HG03135 (cell line): ENCODE results near the gene STAP1.

Experiments used
- ATAC-seq: cut with Tn5 transposase; IDR thresholded peaks from one replicate; pipeline ENCODE4 v1.9.1; 2021; ENCODE audit warnings: mild to moderate bottlenecking, moderate library complexity; ENCODE audit not compliant: unreplicated experiment

The STAP1 gene

DNA sequence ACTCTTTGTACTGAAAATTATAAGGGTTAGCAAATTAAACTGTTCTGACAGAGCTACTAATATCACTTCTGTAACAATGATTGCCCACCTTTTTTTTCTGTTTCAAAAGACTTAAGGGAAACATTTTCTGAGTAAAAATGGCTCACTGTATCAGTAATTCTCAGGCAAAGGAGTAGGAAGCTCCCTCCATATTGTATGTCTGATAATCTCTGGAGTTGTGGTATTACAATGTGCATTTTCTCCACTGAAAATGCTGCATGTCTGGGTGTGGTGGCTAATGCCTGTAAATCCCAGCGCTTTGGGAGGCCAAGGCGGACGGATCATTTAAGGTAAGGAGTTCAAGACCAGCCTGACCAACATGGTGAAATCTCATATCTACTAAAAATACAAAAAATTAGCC lies 4.4 kb upstream of the STAP1 start:
- no peak for ATAC-seq

DNA sequence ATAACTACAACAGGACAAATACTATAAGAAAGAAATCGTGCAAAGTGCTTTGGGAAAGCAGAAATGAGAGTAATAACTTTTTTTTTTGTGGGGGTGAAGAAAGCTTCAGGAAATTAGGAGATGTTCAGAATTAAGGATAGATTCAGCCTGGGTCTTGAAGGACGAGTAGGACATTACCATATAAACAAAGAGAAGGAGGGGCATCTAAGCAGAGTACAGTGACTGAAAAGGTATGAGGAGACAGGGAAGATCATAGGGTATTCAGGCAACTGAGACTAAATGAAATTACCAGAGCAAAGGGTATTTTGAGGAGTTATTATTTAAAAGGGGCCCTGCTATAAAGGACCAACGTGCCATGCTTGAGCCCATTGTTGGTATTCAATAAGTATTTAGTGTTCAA lies 3.1 kb upstream of the STAP1 start:
- no peak for ATAC-seq

DNA sequence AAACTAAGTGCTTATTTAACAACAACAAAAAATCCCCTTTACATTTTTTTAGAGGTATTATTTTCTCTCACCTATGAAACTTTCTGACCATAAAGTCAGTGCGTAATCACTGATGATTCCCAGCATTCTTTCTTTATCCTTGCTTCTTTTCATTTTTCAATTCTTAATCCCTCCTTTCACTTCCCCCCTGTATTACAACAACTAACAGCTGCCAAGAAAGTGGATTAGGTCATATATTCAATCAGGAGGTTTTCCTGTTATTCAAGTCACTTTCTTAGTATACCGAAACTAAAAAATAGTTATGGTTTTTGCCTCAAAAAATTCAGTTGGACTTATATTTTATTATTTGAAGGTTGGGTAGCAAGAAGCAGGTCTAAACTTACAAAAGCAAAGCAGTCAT lies 2.1 kb upstream of the STAP1 start:
- ATAC-seq, result no peak

DNA sequence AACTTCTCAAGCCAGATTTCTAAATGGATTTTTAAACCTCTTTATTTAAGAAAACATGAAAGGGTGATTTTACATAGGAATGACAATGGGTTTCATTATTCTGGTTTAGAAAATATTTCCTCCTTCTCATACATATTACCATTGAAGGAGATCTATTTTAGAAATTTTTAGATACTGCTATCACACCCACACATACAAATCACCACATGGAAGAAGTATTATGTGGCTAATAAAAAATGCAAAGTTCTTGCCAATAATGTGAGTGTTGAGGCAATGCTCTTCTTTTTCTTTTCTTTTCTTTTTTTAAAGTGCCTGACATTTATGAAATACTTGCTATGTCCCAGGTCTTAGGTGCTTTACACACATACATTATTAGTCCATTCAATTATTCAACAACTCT lies 6.8 kb downstream of the STAP1 start:
- no peak for ATAC-seq

DNA sequence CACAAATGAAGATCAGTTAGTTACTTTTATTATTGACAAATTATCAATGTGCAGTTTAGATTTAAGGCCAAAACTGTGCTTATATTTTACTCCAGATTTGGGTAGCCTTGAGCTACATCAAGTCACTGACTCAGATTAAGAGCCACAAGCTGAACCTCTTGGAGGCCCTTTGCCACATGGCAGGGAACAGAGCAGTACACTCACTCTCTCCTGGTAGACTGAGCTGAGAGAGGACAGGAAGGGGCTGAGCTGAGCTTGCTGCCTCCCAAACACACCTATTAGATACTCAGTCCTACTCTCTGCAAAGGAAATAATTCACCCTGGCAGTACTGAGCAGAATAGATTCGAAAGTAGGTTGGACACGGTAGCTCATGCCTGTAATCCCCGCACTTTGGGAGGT lies 7.8 kb downstream of the STAP1 start:
- no peak for ATAC-seq

DNA sequence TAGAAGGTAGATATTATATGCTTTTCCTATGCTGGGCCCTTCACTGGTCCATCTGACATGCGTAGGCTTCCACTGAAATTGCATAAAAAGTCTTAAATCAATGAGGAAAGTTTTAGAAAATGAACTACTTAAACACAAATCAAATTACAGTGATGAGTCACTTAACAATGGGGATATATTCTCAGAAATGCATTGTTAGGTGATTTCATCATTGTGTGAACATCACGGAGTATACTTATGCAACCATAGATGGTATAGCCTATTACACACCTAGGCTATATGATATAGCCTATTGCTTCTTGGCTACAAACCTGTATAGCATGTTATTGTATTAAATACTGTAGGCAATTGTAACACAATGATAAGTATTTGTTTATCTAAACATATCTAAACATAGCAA lies 10.3 kb downstream of the STAP1 start:
- no peak for ATAC-seq

DNA sequence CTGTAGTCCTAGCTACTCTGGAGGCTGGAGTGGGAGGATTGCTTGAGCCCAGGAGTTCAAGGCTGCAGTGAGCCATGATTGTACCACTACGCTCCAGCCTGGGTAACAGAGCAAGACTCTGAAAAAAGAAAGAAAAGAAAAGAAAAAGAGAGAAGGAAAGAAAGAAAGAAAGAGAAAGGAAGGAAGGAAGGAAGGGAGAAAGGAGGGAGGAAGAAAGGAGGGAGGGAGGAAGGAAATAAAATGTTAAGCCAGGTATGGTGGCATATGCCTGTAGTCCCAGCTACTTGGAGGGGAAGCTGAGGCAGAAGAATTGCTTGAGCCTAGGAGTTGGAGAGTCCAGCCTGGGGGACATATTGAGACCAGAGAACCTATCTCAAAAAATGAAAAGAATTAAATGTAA lies 12.0 kb downstream of the STAP1 start:
- no peak for ATAC-seq

DNA sequence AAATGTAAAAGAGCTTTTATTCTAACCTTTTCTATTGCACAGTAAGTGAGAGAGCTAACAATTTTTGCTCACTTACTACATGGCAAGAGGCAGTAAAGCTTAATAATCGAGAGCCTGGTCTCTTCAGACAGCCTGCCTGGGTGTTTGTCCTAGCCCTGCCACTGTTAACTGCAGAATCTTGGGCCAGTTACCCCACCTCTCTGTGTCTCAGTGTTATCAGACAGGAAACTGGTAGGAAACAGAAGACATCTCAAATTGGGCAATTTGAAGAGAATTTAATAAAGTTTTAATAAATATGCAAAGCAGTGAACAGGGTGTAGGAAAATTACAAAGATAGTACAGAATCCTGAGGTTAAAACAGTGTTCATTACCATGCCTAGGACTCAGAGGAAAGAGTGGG lies 13.4 kb downstream of the STAP1 start:
- no peak for ATAC-seq

DNA sequence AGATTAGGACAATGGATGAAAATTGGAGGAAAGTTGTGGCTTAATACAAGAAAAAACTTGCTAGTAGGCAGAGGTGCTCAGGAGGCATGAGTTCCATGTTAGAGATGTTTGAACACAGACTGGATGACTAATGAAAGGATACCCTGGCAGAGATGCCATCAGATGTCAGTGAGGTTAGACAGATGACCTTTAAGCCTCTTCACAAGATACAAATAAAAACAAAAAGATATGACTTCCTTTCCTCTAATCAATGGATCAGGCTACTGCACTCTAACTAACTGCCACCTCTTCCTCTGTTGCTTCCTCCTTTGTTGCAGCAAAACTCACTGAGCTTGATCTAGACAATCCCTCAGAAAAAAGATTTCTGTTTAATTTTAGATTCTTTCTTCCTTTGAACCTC lies 14.7 kb downstream of the STAP1 start:
- ATAC-seq, result no peak

DNA sequence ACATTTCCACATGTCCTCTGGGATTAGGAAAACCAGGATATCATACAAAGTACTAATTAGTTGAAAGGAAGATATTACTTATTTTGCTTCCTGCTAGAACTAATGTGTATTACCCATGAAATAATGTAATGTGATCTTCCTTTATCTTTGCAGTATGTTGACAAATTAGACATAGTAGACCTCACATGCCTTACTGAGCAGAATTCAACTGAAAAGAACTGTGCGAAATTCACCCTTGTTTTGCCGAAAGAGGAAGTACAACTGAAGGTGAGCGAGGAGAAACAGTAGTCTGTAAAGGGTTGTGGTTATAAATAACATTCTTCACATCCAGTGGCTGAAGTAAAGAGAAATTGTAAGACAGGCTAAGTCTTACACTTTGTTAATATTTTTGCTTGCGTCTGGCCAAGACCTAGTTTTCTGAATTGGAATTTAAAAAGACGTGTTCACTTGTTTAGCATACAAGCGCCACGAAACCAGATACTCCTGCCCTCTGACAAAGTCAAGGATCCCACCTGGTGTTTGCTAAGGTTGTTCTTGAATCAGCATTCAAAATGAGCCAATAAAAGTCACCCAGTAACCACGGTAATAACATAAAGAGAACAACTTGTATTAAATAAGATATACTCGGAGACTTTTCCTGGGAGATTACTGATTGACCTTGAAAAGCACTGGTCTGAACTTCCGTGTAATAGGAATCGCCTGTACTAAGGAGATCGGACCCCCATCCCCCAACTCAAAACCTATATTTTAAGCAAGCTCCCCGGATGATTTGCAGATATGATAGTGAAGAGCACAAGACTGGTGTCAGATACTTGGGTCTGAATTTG lies 16.9 kb downstream of the STAP1 start:
- peak; percentile 88 for ATAC-seq

DNA sequence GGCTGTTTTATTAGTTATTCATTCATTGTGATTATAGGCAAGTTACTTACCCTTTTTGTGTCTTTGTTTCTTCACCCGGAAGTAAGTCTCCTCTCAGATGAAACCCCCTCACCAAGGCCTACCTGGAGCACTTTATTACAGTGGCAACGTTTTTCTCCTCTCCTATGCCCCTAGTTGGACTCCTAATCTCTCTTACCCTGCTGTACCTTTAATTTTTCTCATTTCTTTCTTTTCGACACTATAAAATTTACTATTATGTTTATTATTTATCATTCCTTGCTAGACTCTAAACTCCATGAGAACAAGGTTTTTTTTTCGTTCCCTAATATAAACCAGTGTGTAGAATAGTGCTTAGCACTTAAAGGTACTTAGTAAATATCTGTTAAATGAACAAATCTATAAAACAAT lies 17.5 kb downstream of the STAP1 start:
- no peak for ATAC-seq

DNA sequence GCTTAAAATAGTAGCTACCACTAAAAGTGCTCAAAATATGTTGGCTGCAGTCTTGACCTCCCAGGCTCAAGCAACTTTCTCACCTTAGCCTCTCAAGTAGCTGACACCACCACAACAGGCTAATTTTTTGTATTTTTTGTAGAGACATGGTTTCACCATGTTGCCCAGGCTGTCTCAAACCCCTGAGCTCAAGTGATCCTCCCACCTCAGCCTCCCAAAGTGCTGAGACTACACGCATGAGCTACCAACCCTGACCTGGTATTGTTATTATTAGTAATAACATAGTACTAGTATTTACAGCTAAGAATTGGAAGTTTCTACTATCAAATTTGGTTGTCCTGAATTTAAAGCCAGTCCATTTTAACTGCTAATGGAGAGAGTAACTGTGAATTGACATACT lies 18.0 kb downstream of the STAP1 start:
- peak; percentile 37 for ATAC-seq

DNA sequence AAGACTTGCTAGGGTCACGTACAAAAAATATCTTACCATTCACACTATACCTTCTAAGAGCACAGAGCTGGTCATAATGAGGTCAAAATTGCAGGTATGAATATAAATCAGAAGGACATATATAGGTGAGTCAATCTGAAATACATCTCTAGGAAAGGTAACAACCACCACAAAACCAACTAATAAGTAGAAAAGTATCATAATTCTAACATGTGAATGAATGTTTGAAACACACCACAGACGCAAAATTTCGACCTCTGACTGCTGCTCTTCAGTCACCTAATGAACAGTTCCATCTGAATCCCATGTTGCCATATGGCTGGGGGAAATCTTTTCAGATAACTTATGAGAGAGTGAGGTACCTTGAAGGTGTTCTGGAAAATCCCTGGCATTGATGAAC lies 22.1 kb downstream of the STAP1 start:
- ATAC-seq, result peak; percentile 39

DNA sequence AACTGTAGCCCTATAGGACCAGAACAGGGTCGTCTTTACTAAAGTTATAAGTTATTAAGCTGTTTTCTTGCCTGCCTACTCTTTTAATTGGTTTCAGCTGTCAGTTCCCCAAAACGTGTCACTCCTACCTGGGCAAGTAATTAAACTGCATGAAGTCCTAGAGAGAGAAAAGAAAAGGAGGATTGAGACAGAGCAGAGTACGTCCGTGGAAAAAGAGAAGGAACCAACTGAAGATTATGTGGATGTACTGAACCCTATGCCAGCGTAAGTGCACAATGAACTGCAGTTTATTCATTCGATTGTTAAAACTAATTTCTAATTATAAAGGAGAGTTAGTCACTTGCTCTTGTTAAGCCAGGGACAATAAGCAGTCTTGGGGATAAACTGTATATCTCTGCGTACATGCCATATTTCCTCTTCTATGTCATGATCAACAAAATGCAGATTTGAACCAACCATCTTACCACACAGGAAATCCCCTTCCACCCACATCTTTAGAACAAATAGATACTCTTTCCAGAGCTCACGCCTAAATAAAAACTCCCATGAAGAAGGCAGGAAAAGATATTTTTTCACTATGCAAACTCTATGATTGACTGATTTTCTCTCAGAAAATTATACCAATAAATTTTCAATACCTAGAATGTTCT lies 22.8 kb downstream of the STAP1 start:
- peak; percentile 35 for ATAC-seq

DNA sequence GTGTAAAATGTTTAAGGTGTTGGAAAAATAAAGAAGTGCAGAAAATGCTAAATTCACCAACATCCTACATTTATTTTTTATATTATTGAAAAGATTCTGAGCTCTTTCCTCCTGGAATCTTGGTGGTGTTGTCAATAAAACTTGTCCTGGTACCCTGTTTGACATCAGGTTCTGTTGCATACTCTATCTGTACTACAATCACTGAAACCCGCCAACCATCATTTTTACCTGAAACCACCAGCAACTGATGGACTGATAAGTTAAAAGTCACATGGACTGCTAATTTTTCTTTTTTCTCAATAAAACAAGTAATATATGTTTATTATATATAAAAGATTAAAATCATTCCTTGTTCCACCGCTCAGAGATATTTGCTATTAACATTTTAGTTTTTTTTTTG lies 23.4 kb downstream of the STAP1 start:
- ATAC-seq, result no peak

DNA sequence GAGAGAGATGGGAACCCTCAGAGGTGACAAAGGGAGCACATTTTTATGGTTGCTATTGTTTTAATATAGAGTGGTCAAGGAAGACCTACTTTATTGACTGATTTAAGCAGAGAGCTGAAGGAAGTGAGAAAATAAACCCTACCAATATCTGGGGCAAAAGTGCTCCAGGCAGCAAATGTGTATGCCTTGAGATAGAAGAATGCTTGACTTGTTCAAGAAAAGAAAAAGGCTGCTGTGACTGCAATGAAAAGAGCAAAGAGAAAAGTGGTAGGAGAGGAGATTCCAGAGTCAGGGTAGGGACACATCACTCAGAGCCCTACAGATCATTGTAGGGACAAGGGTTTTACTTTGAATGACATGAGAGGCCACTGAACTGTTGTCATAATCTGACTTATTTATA lies 26.0 kb downstream of the STAP1 start:
- ATAC-seq, result no peak

DNA sequence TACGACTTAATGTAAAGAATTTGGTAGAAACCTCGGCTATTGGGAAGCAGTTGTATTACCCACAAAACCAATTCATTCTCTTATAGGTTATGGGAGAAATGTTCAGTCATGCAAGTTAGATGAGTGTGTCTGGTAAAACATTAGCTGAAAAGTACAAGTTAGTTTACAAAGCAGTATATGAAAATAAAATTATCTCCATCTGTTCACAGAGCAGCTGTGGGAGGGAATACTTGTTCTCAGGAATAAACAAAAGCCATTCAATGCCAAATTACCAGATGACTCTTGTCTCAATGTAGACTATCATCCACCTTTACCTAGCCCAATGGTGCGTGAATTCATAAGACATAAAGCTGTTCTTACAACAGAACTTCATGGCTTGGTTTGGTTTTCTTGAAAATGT lies 28.6 kb downstream of the STAP1 start:
- no peak for ATAC-seq

DNA sequence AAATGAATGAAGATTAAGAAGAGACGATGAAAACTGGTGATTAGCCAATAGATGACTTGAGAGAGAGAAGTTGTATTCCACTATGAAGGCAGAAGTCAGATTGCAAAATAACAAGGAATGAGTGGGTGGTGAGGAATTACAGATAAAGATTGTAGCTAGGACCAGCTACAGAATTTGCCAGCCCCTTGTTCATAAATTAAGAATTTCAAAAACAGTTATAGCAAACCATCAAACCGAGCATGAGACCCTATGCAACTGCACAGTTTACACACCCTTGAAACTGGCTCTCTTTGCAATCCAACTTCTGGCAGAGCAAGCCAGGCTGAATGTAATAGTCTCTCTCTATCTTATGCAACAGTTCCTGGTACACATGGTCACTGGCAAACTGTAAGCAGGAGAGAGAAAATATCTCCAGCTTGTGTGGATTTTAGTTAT lies 35.2 kb downstream of the STAP1 start:
- no peak for ATAC-seq

DNA sequence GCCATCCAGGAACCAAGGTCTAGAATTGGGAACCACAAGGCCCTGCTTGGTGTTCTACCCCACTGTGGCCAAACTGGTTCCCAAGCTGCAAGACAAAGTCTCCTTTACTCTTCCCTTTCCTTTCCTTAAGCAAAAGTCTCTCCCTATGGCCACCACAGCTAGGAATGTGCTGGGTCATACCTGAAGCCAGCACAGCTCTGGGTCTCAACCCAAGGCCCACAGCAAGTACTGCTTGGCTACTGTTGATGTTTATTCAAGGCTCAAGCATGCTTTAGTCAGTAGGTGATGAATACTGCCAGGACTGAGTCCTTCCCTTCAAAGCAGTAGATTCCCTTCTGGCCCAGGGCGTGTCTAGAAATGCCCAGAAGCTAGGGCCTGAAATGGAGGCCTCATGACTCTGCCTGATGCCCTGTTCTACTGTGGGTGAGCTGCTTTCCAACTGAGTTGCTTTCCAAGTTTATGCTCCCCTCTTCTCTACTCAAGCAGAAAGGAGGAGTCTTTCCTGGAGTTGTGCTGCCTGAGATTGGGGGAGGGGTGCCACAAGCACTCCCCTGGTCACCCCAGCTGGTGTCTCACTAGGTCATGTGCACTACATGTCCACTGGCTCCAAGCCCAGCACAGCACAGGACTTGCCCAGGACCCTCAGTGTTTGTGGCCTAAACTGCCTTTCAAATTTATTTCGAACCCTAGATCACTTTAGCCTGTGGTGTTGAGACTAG lies 44.9 kb downstream of the STAP1 start:
- ATAC-seq, result no peak

DNA sequence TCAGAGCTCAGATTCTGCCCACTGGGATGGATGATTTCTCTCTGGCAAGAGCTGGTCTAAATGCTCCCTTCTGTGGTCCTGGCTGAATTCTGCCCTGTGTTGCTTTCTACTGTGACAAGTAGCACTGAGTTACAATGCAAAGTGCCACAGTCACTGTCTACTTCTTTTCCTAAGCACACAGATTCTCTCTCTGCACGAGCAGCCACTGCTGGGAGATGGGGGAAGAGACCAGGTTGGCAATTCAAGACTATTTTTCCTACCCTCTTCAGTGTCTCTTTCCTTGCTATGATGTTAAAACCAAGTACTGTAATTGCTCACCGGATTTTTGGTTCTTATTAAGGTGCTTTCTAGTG lies 45.5 kb downstream of the STAP1 start:
- ATAC-seq, result no peak

DNA sequence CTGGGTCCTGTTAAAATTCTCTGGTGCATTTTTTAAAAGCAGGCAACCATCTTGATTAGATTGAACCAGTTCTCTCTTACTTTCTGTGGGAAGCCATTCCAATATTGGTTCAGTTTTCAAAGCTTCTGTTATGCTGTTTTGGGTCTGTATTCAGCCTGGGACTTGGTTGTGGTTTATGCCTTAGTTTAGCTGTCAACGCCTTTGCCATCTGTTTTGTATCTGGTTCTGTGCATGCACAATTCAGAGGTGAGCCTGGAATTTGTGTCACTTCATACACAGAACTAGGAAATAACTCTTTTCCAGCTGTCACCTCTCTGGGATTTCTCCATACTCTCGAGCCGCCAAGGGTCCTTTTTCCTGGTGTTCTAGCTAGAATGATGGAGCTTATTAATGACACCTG lies 46.2 kb downstream of the STAP1 start:
- no peak for ATAC-seq

DNA sequence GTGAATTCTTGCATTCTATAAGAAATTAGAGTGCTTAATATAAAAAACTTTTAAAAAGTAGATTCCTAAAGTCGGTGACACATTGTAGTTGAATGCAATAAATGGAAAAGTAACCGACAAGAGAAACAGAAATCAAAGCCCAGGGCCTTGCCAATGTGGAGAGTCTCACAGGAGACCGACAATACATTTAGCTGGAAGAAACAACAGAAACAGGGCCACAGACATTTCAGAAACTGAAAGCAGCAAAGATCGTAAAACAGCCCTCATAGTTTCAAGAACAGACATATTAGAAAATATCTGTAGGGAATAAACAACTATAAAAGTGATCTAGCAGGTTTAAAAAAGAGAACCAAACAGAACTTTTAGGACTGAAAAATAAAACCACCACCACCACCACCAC lies 49.5 kb downstream of the STAP1 start:
- ATAC-seq, result no peak
